ENCODE results near the gene MGP.

Gene MGP

GRCh38 chr12:14854586-14855183 is 31.0 kb downstream of the MGP start:
- DNase-seq, result no peak

DNA sequence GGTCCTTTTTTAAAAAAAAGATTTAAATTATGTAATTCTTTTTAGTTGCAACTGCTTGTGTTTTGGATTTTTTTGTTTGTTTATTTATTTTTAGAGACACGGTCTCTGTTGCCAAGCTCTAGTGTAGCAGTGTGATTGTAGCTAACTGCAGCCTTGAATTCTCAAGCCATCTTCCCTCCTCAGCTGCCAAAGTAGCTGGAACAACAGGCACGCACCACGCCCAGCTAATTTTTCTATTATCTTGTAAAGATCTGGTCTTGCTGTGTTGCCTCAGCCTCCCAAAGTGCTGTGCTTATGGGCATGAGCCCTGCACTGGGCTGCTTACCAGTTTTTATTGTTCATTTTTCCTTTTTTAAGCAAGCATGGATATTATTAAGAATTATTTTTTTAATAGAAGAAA is 31.7 kb downstream of the MGP start:
- DNase-seq, result no peak

DNA sequence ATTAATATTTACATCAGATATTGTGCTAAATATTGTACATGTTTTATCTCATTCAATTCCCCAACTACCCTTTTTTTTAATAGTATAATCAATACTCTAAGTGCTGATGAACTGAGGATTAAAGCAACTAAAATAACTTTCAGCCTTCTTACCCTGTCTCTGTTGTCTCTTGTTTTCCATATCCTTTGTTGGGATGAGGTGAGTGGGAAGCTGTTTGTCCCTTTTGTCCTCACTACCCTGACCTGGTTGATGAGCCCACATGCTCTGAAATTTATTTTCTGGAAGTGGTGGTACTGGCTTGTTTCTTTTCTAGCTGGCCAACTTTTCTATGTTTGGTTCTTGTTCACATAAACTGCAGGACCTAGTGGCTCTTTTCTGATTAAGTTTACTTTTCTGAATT is 32.8 kb downstream of the MGP start:
- DNase-seq, result no peak

GRCh38 chr12:14850929-14851663 is 34.6 kb downstream of the MGP start:
- DNase-seq, result no peak

DNA sequence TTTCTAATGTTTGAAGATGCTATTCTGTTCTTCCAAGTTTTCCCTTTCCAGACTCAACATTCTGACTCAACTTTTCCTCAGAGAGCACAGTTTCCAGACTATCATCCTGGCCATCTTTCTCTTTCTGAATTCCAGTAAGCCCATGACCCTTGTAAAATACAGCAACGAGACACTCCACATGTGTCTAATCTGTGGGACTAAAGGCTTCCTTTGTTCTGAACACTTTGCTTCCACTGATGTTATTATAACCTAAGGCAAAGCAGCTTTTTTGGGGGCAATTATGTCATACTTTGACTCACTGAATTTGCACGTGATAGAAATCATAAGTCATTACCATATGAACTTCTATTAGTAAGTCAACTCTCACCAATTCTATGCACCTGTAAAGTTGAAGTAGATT is 36.0 kb downstream of the MGP start:
- no peak for DNase-seq

DNA sequence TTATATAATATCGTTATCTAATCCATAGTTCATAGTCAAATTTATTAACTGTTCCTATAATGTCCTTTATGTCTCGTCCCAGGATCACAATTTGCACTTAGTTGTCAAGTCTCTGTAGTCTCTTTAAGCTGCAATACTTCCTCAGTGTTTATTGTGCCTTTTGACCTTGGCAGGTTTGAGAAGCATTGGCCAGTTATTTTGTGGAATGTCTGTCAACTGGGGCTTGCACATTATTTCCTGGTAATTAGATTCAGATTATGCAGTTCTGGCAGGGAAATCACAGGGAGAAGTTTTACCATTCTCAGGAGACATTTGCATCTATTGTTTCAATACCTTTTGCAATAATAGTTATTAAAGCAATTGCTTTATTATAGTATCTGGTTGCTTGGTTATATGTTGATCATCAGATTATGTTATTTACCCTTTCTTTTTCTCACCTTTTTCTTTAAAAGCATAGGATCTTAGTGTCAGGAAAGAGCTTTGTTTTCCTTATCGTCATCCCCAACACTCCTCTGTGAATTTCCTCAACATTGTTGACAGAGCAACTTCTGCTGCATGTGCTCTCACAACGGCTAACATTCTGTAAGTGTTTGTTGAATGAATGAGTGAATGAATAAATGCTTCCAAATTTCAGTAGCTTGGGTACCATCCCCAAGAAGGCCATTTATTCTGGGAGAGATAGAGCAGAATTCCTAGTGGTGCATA is 38.6 kb downstream of the MGP start:
- DNase-seq, result no peak

- peak; percentile 45 to 68 (median 66) for DNase-seq
These were observed 39.5 kb downstream of the MGP start for GRCh38 chr12:14846042-14846587.

DNA sequence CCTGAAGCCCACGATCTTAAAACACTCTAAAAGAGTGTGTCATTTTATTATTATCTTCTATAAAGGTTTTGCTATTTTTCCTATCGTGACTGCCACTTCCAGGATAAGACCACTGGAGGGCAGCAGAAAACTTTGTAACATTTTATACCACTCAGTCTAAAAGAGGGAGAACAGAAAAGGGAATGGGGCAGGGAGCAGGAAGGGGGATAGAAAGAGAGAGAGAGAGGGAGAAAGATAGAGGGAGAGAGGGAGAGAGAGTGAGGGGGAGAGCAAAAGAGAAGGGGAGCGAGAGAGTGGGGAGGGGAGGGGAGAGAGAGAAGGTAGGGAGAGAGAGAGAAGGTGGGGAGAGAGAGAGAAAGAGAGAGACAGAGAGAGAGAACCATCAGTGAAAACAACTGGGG is 40.3 kb downstream of the MGP start:
- DNase-seq, result peak; percentile 60 to 82 (median 71)

DNA sequence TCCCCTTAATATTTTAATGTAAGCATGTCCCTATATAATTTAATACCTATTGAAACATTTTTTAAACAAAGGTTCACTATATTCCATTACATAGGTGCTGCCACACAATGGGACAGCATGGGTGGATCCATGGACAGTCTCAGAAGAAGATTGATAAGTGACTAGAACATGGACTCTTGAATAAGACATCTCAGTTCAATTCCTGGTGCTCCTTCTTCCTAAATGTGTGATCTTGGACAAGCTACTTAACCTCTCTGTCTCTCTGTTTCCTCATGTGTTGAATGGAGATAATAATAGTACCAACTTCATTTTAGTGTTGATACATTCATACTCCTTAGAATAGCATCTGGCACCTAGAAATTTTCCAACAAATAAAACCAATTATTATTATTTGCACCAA is 41.3 kb downstream of the MGP start:
- no peak for DNase-seq

- DNase-seq, result no peak
These were observed 42.2 kb downstream of the MGP start, which contains the start of gene ART4 for GRCh38 chr12:14843425-14843887. Gene ART4, minus strand, starts transcription at chr12:14843526. Its CDS starts 413 bp downstream, at chr12:14843113.

GRCh38 chr12:14842315-14842714 is 43.3 kb downstream of the MGP start:
- no peak for DNase-seq

DNA sequence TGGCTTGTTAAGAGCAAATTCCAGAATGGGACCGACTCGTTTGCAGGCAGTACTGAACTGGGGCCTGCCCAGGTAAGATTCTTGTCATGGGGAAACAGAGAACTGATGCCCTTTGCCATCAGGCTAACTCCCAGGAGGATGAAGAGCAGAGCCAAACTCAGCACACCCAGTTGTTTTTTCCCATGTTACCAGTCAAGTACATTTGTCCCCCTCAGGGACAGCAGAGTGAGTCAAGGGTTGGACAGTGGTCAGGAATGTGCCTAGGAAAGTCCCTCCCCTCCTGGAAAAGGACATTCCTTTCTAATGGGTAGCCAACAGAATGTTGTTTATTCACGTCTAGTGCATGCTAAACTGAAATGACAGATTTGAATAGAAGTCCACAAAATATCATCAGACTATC is 43.9 kb downstream of the MGP start:
- no peak for DNase-seq

GRCh38 chr12:14840616-14841015 is 45.0 kb downstream of the MGP start:
- no peak for DNase-seq

DNA sequence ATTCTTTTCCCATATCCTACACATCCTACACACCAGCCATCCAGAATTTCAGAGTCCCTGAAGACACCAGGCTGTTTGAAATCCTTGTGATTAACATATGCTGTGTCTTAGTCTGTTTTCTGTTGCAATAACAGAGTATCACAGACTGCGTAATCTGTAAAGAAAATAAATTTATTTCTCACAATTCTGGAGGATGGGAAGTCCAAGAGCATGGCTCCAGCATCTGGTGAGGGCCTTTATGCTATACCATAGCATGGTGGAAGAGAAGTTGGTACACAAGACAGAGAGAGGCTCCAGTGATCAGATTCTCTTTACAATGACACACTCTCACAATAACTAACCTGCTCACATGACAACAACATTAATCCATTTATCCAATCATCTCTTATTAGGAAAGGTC is 46.4 kb downstream of the MGP start:
- no peak for DNase-seq

DNA sequence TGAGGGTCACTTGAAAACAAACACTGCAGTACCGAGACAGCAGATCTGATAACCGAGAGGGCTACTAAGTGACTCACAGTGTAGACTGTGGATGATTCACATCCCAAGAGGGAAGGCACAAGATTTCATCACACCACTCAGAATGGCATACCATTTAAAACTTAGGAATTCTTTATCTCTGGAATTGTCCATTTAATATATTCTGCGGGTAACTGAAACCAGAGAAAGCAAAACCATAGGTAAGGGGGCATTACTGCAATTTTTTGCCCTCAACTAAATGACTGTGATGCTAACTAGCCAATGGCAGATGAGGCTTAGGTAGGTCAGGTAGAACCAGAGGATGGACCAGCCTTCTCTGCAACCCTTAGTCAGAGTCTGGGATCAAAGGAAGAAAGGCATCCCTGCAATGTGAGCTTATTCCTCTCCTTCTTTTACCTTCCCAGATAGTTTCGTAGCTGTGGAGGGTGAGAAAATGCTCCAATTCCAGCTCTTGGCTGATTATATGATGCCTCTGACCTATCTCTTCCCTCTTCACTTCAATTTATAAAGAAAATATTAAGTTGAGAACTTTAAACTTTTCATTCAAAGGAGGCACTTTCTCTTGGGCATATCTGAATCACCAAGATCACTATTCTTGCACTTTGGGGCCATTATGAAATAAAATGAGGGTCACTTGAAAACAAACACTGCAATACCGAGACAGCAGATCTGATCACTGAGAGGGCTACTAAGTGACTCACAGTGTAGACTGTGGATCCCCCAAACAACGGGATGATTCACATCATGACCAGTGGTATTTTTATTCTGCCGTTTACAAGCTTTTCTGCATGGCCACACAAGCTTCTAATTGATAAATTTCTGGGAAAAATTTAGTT is 49.1 kb downstream of the MGP start:
- peak; percentile 54 to 73 (median 73) for DNase-seq

GRCh38 chr12:14834509-14834908 is 51.1 kb downstream of the MGP start:
- DNase-seq, result no peak

DNA sequence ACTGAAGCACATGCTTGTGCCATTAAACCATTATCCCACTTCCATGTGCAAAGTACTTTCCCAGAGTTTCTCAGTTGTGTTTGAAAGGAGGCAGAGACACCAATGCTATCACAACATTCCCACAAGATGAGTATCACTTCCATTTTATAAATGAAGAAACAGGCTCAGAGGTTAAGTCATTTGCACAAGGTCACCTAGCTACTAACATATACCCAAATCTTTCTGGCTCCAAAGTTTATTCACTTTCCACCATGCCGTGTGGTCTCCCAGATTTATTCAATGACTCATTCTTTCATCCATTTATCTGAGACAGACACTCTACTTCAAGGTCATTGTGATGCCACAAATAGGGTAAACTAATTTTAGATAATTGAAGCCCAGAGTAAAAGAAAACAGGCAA is 51.7 kb downstream of the MGP start:
- no peak for DNase-seq

GRCh38 chr12:14833336-14833735 is 52.3 kb downstream of the MGP start:
- no peak for DNase-seq

Measured in suppressor macrophage treated with lipopolysaccharide for 1 hour (primary cell).